HUES64 (cell line): ENCODE results near the gene TSPAN1.
A peak's percentile ranks its signal among the peaks of the same experiment; 100 is the strongest.
"Not testable (repeated sequence)": the region's sequence is repeated elsewhere in the genome, so short reads cannot be mapped to it uniquely, and the experiment has no call there.

Experiments
- H3K27ac ChIP-seq: 2 replicates; pipeline ENCODE4 v1.7.0; 2013; ENCODE audit warnings: low read depth, low read length, inconsistent platforms
- H3K27me3 ChIP-seq: 2 replicates; pipeline ENCODE4 v1.6.1; 2013; ENCODE audit warnings: mild to moderate bottlenecking, low read length; ENCODE audit not compliant: insufficient read depth
- H3K36me3 ChIP-seq: 2 replicates; pipeline ENCODE4 v1.6.1; 2013; ENCODE audit warnings: mild to moderate bottlenecking, low read length; ENCODE audit not compliant: insufficient read depth
- H3K4me1 ChIP-seq: 2 replicates; pipeline ENCODE4 v1.6.1; 2013; ENCODE audit warnings: mild to moderate bottlenecking, low read length, moderate library complexity; ENCODE audit not compliant: insufficient read depth
- H3K4me3 ChIP-seq: 2 replicates; pipeline ENCODE4 v1.5.1; 2013; ENCODE audit warnings: mild to moderate bottlenecking, low read length, moderate library complexity
- H3K9ac ChIP-seq: 2 replicates; pipeline ENCODE4 v1.6.1; 2013; ENCODE audit warnings: mild to moderate bottlenecking, low read depth, low read length
- H3K9me3 ChIP-seq: 2 replicates; pipeline ENCODE4 v1.6.1; 2013; ENCODE audit warnings: low read depth, low read length; ENCODE audit not compliant: insufficient read depth
- WGBS: fragments of 150-250, 120-280 bp; methylation state at CpG from one replicate; pipeline ENCODE4 v1.1.7; 2013; ENCODE audit warnings: missing lambda C conversion rate; 5-methylcytosine and 5-hydroxymethylcytosine counted together

The TSPAN1 gene

DNA sequence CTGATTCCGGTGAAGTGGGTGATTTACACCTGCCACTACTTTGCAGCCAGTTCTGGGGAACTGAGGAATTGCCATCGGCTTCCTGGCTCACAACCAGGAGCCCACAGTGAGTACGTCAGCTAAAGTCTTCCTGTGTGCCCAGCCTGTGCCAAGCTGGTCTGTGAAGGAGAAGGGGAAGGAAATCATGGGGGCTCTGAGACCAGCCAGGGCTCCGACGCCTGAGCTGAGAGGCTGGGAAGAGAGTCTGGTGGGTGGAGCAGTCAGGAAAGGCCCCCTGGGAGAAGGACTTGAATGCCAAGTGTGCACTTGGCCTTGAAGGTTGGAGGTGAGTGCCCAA, 29.5 kb downstream of the TSPAN1 start:
- 74% methylated on average over 5 of the region's 5 CpGs for WGBS
- H3K27ac ChIP-seq, result no peak overlapping the region
- no peaks in the 10 kb centered on the region for H3K36me3 ChIP-seq
- peak overlapping the region; percentile 85 for H3K4me3 ChIP-seq
- H3K27me3 ChIP-seq, result no peaks in the 10 kb centered on the region
- H3K9me3 ChIP-seq, result no peaks in the 10 kb centered on the region
- H3K9ac ChIP-seq, result no peak overlapping the region
- H3K4me1 ChIP-seq, result peaks cover 11% of the 10 kb centered on the region

- Histone ChIP-seq H3K4me3 (no peak overlapping the region), H3K36me3 (no peaks in the 10 kb centered on the region), H3K27me3 (no peaks in the 10 kb centered on the region), H3K9ac (no peak overlapping the region), H3K9me3 (no peaks in the 10 kb centered on the region), H3K27ac (no peak overlapping the region), H3K4me1 (peaks cover 6% of the 10 kb centered on the region)
- 89% methylated on average over 3 of the region's 3 CpGs for WGBS
Measured at GRCh38 chr1:46205141-46205540, 30.3 kb downstream of the TSPAN1 start.

DNA sequence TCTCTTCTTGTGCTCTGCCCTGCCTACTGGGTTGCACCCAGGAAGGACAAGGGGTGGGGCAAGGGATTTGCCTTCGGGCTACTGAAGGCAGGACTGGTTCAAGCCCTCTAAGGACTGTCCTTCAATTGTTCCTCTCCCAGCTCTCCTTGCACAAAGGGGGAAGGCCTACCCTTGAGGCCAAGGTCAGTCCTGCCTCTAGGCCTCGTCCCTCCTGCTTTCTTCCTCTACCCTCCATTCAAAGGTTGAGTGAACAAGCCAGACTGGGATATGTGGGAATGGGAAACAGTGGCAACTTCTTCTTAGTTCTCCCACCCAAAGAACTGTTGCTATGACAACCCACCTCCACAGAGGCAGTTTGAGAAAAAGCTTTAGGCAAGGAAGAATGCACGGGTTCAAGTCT, 30.9 kb downstream of the TSPAN1 start:
- no peak overlapping the region for H3K27ac ChIP-seq
- no peaks in the 10 kb centered on the region for H3K36me3 ChIP-seq
- WGBS, result 68% methylated on average over 3 of the region's 3 CpGs
- H3K9me3 ChIP-seq, result no peaks in the 10 kb centered on the region
- peaks cover 6% of the 10 kb centered on the region for H3K4me1 ChIP-seq
- no peaks in the 10 kb centered on the region for H3K27me3 ChIP-seq
- H3K4me3 ChIP-seq, result no peak overlapping the region
- H3K9ac ChIP-seq, result no peak overlapping the region

DNA sequence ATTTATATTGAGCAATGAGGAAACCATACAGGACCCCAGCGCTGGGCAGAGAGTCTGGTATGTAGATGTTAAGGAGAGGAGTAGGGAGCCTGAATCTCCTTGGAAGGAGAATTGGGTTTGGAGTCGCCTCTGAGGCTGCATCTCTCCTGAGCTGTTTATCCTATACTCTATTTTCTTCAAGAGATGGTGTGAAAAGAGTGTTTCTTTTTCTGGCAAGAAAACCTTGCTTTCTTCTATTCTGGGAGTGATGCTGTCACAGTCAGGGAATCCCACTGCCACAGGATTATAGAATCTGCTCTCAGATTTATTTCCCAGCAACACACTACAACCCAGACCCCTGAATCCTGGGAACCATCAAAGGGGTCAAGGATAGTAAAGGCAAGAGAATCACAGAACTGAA, 31.5 kb downstream of the TSPAN1 start:
- 76% methylated on average over 1 of the region's 2 CpGs for WGBS
- Histone ChIP-seq H3K27ac (no peak overlapping the region), H3K4me3 (no peak overlapping the region), H3K9ac (no peak overlapping the region), H3K9me3 (no peaks in the 10 kb centered on the region), H3K36me3 (no peaks in the 10 kb centered on the region), H3K27me3 (no peaks in the 10 kb centered on the region), H3K4me1 (peaks cover 6% of the 10 kb centered on the region)

DNA sequence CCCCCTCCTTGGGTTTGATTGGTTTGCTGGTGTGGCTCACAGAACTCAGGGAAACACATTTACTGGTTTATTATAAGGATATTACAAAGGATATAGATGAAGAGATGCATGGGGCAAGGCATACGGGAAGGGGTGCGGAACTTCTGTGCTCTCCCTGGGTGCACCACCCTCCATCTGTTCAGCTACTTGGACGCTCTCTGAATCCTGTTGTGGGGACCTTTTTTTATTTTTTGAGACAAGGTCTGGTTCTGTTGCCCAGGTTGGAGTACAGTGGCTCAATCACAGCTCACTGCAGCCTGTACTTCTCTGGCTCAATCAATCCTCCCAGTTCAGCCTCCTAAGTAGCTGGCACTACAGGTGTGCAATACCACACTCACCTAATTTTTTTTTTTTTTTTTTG, 35.7 kb downstream of the TSPAN1 start:
- Histone ChIP-seq H3K36me3 (no peaks in the 10 kb centered on the region), H3K4me3 (no peak overlapping the region), H3K9me3 (no peaks in the 10 kb centered on the region), H3K4me1 (no peaks in the 10 kb centered on the region), H3K27me3 (no peaks in the 10 kb centered on the region), H3K9ac (no peak overlapping the region), H3K27ac (no peak overlapping the region)
- 93% methylated on average over 3 of the region's 3 CpGs for WGBS

- Histone ChIP-seq H3K4me3 (no peak overlapping the region), H3K4me1 (no peaks in the 10 kb centered on the region), H3K27me3 (no peaks in the 10 kb centered on the region), H3K27ac (no peak overlapping the region), H3K9ac (no peak overlapping the region), H3K36me3 (no peaks in the 10 kb centered on the region), H3K9me3 (no peaks in the 10 kb centered on the region)
- 95% methylated on average over 2 of the region's 2 CpGs for WGBS
Measured at GRCh38 chr1:46211051-46211450, 36.2 kb downstream of the TSPAN1 start.

DNA sequence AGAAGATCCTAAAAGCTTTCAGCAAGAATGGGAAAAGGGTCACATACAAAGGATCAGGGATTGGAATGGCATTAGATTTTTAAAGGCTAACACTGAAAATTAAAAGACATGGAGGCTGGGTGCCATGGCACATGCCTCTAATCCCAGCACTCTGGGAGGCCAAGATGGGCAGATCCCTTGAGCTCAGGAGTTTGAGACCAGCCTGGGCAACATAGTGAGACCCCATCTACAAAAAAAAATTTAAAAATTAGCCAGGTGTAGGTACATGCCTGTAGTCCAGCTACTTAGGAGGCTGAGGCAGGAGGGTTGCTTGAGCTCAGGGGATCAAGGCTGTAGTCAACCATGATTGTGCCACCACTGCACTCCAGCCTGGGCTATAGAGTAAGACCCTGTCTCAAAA, 40.6 kb downstream of the TSPAN1 start:
- Histone ChIP-seq H3K9ac (no peak overlapping the region), H3K27me3 (no peaks in the 10 kb centered on the region), H3K27ac (no peak overlapping the region), H3K4me1 (no peaks in the 10 kb centered on the region), H3K36me3 (no peaks in the 10 kb centered on the region), H3K9me3 (no peaks in the 10 kb centered on the region), H3K4me3 (no peak overlapping the region)

DNA sequence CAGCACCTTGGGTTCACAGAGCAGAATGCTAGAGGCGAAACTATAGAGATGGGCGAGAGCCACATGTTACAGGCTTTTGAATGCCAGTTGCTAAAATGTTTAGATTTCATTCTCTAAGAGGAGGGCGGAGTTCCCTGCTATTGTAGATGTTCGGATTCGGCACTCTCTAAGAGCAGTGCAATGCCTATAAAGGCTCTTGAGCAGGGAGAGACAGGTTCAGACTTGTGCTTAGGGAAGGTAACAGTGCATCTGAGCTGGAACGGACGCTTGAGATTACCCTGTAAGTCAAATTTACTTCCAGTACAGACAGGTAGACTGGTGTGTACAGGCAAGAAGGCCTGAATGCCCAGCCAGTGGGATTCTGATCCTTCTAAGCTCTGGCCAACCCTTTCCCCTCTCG, 43.6 kb downstream of the TSPAN1 start:
- H3K27me3 ChIP-seq, result no peaks in the 10 kb centered on the region
- H3K36me3 ChIP-seq, result no peaks in the 10 kb centered on the region
- H3K9ac ChIP-seq, result no peak overlapping the region
- peaks cover 12% of the 10 kb centered on the region for H3K4me1 ChIP-seq
- WGBS, result 97% methylated on average over 8 of the region's 8 CpGs
- H3K4me3 ChIP-seq, result no peak overlapping the region
- H3K27ac ChIP-seq, result no peak overlapping the region
- no peaks in the 10 kb centered on the region for H3K9me3 ChIP-seq

DNA sequence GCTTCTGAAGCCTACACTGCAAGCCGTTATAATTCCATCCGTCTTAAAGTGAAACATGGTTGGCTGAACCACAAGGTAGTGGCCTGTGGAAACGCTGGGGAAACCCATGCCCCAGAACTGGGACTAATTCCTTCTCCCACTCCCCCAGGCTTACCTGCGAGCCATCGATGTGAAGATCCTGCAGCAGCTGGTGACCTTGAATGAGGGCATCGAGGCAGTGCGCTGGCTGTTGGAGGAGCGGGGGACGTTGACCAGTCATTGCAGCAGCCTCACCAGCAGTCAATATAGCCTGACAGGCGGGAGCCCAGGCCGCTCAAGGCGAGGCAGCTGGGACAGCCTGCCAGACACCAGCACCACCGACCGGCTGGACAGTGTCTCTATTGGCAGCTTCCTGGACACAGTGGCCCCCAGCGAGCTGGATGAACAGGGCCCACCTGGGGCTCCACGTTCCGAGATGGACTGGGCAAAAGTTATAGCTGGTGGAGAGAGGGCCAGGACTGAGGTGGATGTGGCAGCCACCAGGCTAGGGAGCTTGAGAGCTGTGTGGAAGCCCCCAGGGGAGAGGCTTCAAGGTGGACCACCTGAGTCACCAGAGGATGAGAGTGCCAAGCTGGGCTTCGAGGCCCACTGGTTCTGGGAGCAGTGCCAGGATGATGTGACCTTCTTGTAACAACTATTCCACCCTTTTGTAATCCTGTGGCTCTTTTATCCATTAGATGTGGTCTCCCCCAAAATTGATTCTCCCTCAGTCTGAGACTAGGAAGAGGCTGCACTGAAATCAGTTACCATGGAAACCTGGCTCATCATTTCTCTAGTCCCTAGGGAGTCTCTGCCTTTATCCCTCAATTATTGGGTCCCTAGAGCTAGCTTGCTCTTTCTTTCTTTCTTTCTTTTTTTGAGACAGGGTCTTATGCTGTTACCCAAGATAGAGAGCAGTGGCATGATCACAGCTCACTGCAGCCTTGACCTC, 44.9 kb downstream of the TSPAN1 start:
- Histone ChIP-seq H3K4me3 (no peak overlapping the region), H3K27ac (no peak overlapping the region), H3K27me3 (no peaks in the 10 kb centered on the region), H3K9me3 (no peaks in the 10 kb centered on the region), H3K36me3 (no peaks in the 10 kb centered on the region), H3K9ac (no peak overlapping the region), H3K4me1 (peaks cover 18% of the 10 kb centered on the region)
- 94% methylated on average over 18 of the region's 18 CpGs for WGBS

GRCh38 chr1:46220808-46221207, 45.9 kb downstream of the TSPAN1 start:
- Histone ChIP-seq H3K4me1 (peaks cover 18% of the 10 kb centered on the region), H3K9me3 (no peaks in the 10 kb centered on the region), H3K27me3 (no peaks in the 10 kb centered on the region), H3K36me3 (no peaks in the 10 kb centered on the region), H3K27ac (no peak overlapping the region), H3K9ac (no peak overlapping the region), H3K4me3 (no peak overlapping the region)
- 100% methylated on average over 3 of the region's 3 CpGs for WGBS

DNA sequence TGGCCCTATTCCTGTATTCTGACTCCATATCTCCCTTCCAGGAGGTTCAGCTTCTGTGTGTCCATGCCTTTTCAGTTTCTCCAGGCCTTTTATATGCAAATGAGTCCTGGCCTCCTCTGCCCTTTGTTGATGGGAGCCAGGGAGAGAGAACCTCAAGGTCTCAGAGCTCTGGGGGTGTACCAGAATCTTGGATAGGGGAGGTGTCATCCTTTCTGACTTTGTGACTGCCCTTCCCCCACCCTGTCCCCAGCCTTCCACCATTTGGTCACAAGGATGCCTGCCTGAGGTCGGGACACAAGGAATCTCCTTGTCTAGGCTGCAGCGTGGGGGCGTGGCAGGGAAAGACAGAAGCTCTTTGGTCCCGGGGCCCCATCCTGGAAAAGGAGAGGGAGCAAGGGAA, 46.9 kb downstream of the TSPAN1 start:
- peaks cover 18% of the 10 kb centered on the region for H3K4me1 ChIP-seq
- no peak overlapping the region for H3K9ac ChIP-seq
- peak overlapping the region; percentile 11; the same call in 1 of the 2 replicates for H3K27ac ChIP-seq
- H3K36me3 ChIP-seq, result no peaks in the 10 kb centered on the region
- no peaks in the 10 kb centered on the region for H3K27me3 ChIP-seq
- H3K9me3 ChIP-seq, result no peaks in the 10 kb centered on the region
- H3K4me3 ChIP-seq, result no peak overlapping the region; the same call in 1 of the 2 replicates
- 11% methylated on average over 4 of the region's 4 CpGs for WGBS

DNA sequence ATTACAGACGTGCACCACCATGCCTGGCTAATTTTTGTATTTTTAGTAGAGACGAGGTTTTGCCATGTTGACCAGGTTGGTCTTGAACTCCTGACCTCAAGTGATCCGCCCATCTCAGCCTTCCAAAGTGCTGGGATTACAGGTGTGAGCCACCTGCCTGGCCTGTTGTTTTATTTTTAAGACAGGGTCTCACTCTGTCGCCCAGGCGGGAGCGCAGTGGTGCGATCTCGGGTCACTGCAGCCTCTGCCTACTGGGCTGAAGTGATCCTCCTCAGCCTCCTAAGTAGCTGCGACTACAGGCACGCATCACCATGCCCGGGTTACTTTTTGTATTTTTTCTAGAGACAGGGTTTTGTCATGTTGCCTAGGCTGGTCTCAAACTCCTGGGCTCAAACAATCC, 48.2 kb downstream of the TSPAN1 start:
- not testable (repeated sequence) for H3K9ac ChIP-seq, H3K9me3 ChIP-seq, H3K36me3 ChIP-seq, H3K4me3 ChIP-seq, H3K27ac ChIP-seq, H3K27me3 ChIP-seq
- WGBS, result 86% methylated on average over 11 of the region's 11 CpGs
- peaks cover 18% of the 10 kb centered on the region for H3K4me1 ChIP-seq
